ENCODE measurements around the gene EPHB6.

The EPHB6 gene

DNA sequence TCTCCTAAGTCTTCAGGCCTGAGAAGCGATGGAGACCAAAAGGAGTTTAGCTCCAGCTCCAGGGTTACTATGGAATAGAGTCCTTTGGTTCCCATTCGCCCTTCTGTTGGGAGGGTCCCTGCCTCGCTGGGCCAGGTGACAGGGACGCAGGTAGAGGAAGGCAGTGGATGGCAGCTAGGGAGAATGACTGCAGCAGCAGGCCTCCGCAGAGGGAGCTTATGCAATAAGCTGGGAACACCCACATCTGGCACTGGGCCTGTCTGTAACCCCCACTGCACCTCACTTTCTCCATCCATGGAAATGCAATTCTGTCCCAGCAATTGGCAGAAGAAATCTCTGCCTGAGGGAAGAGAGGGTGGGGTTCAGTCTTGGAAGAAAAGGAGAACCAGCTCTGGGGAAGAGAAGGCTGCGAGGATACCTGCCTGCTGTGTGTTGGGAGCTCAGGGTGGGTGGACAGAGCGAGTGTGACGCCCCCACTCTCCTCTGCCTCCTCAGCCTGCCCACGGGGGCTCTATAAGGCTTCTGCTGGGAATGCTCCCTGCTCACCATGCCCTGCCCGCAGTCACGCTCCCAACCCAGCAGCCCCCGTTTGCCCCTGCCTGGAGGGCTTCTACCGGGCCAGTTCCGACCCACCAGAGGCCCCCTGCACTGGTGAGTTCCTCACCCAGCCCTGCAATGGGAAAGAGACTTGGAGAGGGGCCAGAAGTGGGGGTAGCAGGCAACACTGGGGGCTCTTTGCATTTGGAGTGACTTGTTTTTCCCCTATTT lies 10.3 kb downstream of the EPHB6 start:
- no peak for DNase-seq (ENCODE audit: low read depth in 2 of 2)

DNA sequence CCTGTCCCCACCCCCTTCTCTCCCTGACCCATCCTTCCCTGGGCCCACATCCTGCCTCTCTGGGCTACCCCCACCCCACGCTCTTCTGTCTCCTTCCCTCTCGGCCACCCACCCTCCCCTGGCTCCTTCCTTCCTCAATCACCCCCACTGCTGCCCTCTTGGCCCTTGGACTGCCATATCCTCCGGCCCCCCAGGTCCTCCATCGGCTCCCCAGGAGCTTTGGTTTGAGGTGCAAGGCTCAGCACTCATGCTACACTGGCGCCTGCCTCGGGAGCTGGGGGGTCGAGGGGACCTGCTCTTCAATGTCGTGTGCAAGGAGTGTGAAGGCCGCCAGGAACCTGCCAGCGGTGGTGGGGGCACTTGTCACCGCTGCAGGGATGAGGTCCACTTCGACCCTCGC lies 10.9 kb downstream of the EPHB6 start:
- no peak for DNase-seq (ENCODE audit: low read depth in 2 of 2)

- no peak for DNase-seq (ENCODE audit: low read depth in 2 of 2)
These were observed 11.7 kb downstream of the EPHB6 start for GRCh38 chr7:142866361-142867096.

- DNase-seq (ENCODE audit: low read depth in 2 of 2): no peak
These were observed 12.2 kb downstream of the EPHB6 start for GRCh38 chr7:142867097-142867378.

- no peak for DNase-seq (ENCODE audit: low read depth in 2 of 2)
These were observed 12.7 kb downstream of the EPHB6 start for GRCh38 chr7:142867398-142868187.

DNA sequence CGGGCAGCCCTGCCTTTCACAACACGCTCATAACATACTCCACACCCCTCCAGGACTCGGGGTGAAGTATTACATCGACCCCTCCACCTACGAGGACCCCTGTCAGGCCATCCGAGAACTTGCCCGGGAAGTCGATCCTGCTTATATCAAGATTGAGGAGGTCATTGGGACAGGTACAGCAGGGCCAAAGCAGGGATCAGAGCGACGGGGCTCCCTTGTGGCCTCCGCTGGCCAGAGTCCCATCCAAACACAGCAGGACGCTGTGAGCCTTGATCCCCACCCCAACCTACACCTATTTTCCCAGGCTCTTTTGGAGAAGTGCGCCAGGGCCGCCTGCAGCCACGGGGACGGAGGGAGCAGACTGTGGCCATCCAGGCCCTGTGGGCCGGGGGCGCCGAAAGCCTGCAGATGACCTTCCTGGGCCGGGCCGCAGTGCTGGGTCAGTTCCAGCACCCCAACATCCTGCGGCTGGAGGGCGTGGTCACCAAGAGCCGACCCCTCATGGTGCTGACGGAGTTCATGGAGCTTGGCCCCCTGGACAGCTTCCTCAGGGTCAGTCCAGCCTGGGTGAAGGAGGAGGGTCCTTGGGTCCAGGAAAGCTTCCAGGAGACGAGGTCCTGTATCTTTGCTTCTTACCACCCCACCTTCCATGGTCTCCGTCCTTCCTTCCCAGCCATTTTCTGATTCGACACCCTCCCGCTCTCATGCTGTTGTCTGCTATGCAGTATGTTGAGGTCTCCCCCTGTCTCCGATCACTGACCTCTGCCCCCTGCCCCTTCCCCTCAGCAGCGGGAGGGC lies 13.5 kb downstream of the EPHB6 start:
- DNase-seq (ENCODE audit: low read depth in 2 of 2): no peak

GRCh38 chr7:142868986-142869415 lies 14.1 kb downstream of the EPHB6 start:
- DNase-seq (ENCODE audit: low read depth in 2 of 2): no peak

DNA sequence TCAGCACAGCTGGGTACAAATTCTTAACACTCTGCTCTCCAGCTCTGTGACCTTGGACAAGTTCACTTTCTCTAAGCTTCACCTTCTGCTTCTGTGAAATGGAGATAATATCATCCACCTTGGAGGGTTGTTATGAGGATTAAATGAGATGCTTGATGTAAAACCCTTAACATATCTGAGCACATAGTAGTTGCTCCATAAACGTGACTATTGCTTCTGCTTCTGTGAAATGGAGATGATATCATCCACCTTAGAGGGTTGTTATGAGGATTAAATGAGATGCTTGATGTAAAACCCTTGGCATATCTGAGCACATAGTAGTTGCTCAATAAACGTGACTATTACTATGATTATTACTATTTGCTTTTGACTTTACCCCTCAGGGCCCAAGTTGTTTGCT lies 14.6 kb downstream of the EPHB6 start:
- DNase-seq (ENCODE audit: low read depth in 2 of 2): no peak

- no peak for DNase-seq (ENCODE audit: low read depth in 2 of 2)
These were observed 15.3 kb downstream of the EPHB6 start for GRCh38 chr7:142870147-142870559.

- no peak for DNase-seq (ENCODE audit: low read depth in 2 of 2)
These were observed 15.8 kb downstream of the EPHB6 start for GRCh38 chr7:142870566-142871259.

DNA sequence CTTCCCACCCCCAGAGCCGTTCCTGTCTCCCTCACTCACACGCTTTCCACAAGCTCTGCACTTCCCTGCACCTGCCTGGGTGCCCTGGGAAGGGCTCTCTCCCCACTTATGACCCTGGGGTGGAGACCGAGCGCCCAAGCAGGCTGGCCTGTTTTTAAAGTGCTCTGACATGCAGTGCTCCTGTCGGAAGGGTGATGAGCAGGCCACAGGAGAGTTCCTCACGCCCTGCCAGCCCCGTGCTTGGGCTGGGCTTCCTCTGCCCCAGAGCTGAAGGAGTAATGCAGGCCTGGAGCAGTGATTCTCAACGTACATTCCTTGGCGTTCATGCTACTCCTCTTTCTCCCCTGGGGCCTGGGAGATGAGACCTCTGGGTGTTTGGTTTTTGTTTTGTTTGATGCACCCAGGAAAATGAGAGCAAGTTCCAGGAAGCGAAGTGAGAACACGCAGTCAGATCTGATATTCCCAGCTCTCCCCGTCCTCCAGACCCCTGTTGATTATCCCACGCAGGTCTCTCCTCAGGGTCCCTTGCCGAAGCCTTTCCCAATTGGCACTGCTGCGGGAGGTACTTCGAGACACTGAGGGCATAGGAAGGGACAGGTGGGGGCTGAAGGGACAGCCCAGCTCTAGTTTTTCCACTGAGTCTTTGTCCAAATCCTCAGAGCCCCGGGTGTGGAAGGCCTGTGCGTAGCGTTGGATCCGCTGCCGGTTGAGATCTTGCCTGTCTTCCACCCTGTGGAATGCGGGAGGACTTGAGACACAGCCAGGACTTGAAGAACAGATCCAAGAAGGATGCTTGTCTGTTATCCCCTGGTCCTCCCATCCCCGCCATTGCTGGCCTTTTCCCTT lies 16.6 kb downstream of the EPHB6 start:
- no peak for DNase-seq (ENCODE audit: low read depth in 2 of 2)

DNA sequence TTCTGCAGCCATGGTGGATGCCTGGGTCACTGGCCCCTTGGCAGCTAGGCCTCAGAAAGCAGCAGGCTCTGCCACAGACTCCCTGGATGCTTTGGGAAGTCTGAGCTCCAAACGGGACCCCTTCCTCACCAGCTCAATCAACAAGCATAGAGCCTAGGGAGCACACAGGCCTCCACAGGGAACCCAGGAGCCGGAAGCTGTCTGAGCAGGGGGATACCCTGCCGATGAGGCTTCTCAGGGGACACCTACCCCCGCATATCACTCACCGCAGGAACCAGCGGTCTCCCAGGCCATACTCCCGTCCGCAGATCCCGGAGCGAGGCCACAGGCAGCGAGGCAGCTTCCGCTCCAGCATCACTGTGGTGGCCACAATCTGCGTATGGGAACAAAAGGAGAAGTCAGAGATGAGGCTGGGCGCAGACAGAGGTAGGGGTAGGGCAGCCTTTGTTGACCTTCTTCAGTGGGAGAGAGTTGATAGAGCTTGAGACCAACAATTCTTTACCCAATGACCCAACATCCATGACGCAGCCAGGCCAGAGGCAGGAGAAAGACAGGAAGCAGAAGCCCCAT lies 17.3 kb downstream of the EPHB6 start:
- no peak for DNase-seq (ENCODE audit: low read depth in 2 of 2)

DNA sequence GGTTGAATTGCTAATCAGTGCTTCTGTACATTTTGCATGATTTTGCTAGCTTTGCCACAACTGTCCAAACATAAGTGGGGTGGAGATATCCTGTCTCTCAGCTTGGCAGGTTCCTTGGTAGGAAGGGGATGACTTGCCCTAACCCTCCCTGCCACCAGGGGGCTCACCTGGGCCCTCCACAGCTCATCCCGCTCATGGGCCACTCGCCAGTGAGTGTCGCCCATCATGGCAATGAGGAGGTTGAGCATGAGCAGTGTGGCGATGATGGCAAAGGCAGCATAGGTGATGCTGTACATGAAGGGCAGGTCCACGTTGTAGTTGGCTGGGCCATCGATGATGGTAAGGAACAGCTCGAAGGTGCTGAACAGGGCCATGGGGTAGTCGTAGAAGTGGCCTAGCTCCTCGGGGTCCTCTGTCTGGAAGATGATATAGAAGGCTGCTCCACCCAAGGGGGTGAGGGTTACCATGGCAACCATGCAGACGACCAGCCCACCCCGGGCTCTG lies 18.5 kb downstream of the EPHB6 start:
- DNase-seq (ENCODE audit: low read depth in 2 of 2): no peak

GRCh38 chr7:142873871-142874270 lies 19.0 kb downstream of the EPHB6 start:
- DNase-seq (ENCODE audit: low read depth in 2 of 2): no peak

DNA sequence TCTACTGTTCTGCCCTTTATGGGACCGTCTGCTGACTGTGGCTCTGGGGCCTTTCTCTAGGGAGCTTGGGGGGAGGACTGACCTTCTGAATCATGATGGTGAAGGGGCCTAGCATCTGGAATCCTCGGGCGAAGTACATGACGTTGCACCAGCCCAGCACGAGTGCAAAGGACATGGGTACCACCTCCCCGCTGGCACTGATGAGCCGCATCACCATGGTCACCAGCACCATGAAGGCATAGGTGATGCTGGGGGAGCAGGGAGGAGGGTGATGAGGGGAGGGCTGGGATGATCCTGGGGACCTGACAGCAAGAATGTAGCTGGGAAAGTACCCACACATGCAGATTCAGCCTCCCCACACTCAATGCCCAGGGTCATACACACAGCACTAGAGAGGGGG lies 19.5 kb downstream of the EPHB6 start:
- no peak for DNase-seq (ENCODE audit: low read depth in 2 of 2)

GRCh38 chr7:142874837-142875236 lies 20.0 kb downstream of the EPHB6 start:
- DNase-seq (ENCODE audit: low read depth in 2 of 2): no peak

DNA sequence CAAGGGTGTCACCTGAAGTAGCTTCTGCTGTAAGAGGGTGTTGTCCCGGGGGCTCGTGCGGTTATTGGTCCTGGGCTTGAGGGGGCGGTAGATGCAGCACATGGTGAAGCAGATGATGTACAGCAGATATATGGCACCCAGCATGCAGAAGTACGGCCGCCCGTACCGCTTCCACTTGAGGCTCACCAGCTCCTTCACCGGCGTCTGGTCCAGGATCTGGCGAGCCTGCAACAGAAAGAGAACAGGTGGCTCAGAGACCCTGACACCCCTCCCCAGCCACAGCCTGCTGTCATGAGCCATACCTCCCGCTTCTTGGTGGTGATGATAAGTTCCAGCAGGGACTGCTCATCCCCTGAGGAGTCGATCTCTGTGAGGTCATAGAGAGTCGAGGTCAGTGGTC lies 20.6 kb downstream of the EPHB6 start:
- DNase-seq (ENCODE audit: low read depth in 2 of 2): no peak

GRCh38 chr7:142876236-142876960 lies 21.5 kb downstream of the EPHB6 start:
- DNase-seq (ENCODE audit: low read depth in 2 of 2): no peak
